ENCODE measurements around the gene TBRG4. TPM values are rescaled to one million over a fixed set of nuclear protein-coding genes. Genes with fewer than 3 reads are reported as not detected.

The TBRG4 gene
- total RNA-seq, 1 donor from 2014 or later, result 40.2 TPM

DNA sequence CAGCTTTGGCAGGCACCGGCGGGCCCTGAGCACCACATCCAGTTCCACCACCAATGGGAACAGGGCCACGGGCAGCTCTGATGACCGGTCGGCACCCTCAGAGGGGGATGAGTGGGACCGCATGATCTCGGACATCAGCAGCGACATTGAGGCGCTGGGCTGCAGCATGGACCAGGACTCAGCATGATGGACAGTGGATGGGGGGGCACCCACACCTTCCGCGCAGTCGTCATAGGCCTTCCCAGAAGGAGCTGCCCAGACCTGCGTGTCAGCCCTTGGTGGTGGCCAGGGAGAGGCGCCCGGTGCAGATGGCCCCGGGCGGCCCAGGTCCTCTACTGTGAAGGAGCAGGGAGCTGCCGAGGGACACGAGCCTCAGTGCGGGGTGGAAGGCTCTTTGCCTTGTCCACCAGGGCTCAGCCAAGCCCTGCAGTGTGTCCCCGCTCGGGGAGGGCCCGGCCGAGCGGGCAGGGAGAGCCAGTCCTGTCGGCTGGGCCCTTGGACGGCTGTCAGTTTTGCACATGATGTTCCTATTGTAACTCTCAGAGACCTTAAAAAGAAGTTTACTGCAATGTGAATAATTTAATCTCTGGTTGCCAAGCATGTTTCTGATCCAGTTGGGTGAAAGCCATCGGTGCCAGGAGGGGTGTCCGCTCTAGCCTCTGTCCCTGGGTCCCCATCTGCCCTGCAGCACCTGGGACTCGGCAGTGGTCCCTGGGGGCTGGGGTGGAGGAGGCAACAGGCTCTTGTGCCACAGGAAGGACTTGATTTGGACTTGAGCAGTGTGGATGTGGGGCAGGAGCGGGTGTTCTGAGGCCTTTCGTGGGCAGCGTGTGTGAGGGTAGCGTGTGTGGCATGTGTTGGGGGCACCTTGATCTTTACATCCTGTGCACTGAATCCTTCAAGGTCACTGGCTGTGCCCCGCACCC, 35.4 kb downstream of the TBRG4 start:
- DNase-seq (ENCODE audit: low spot score), result peak; percentile 41
- no peak for ATAC-seq

DNA sequence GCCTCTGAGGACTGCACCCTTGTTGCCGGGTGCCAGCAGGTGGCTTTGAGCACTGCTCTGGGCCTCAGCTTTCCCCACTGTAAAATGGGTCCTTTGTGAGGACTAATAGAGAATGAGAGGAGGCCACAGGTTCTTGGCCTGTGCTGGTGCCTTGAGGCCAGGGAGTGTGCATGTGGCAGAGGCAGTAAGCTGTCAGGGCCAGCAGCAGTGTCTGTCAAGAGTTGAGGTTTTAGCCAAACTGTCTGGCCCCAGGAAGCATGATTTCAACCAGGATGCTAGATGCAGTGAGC, 36.2 kb downstream of the TBRG4 start:
- ATAC-seq (no peak), DNase-seq (ENCODE audit: low spot score) (no peak)

GRCh38 chr7:45074528-45075354, 36.8 kb downstream of the TBRG4 start:
- ATAC-seq, result peak; percentile 31

DNA sequence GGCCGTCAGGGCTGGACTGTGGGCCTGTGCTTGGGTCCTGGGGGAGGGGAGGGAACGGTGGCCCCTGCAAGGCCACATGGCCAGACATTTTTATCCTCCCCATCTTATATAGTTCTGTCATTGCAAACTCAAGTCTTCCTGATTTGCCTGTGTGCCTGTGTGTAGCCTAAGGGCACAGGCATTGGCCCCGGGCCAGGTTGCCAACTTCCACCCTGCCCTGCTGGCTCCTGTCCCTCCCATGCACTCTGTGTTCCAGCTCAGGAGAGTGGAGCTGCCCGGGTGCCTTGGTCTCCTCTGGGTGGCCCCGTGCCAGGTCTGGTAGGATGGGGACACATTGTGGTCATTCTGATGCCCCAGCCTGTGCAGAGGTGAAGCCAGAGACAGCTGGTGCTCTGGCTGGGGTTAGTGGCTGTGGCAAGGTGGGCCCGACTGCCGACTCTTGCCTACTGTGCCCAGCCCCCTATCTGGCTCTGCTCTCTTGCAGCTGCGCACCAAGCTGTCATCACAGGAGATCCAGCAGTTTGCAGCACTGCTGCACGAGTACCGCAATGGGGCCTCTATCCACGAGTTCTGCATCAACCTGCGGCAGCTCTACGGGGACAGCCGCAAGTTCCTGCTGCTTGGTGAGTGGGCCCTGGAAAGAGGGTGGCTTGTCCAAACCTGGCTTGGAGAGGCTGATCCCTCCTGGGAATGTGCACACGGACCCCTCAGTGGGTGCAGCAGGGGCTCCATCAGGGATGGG, 37.5 kb downstream of the TBRG4 start:
- ATAC-seq, result peak; percentile 47

More at GRCh38 chr7:45074528-45075354, 36.8 kb downstream of the TBRG4 start:
- peak; percentile 36 for DNase-seq (ENCODE audit: low spot score)

GRCh38 chr7:45073031-45073785, 38.3 kb downstream of the TBRG4 start:
- ATAC-seq (no peak), DNase-seq (ENCODE audit: low spot score) (peak; percentile 44)

More for the DNA sequence above, 37.5 kb downstream of the TBRG4 start:
- DNase-seq (ENCODE audit: low spot score), result no peak

GRCh38 chr7:45072131-45073030, 39.1 kb downstream of the TBRG4 start:
- peak; percentile 41 for DNase-seq (ENCODE audit: low spot score)
- no peak for ATAC-seq

GRCh38 chr7:45071528-45071927, 40.0 kb downstream of the TBRG4 start:
- DNase-seq (ENCODE audit: low spot score) (peak; percentile 35), ATAC-seq (no peak)

- ATAC-seq (no peak), DNase-seq (ENCODE audit: low spot score) (no peak)
These were observed 41.2 kb downstream of the TBRG4 start for GRCh38 chr7:45070254-45070642.

DNA sequence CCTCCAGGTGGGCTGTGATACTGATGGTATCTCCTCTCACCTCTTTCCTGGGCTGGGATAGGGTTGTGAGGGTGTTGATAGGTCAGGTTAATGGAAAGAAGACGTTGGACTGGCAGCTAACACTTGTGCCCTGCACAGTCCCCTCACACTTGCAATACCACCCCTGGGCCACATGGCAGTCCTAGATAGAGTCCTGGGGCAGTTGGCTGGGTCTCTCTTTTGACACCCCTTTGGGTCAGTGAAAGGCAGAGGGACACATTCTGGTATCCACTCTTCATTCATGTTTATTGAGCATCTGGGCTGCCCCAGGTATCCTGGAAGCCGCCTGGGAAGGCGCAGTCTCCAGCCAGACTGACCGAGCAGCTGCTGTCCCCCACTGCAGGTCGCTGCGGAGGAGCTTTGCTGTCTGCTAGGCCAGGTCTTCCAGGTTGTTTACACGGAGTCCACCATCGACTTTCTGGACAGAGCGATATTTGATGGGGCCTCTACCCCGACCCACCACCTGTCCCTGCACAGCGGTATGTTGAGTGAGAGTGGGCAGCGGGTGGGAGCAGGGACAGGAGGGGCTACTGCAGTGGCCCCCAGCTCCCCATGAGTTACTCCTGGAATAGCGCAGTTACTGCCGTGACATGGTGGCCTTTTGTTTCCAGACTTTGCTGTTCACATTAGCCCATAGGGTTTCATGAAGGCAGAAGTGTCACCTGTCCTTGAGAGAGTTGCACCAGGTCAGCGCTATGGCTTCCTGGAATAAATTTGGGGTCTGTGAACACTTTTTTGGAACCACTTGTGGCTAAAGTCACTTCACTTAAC, 41.8 kb downstream of the TBRG4 start:
- DNase-seq (ENCODE audit: low spot score), result no peak
- no peak for ATAC-seq

DNA sequence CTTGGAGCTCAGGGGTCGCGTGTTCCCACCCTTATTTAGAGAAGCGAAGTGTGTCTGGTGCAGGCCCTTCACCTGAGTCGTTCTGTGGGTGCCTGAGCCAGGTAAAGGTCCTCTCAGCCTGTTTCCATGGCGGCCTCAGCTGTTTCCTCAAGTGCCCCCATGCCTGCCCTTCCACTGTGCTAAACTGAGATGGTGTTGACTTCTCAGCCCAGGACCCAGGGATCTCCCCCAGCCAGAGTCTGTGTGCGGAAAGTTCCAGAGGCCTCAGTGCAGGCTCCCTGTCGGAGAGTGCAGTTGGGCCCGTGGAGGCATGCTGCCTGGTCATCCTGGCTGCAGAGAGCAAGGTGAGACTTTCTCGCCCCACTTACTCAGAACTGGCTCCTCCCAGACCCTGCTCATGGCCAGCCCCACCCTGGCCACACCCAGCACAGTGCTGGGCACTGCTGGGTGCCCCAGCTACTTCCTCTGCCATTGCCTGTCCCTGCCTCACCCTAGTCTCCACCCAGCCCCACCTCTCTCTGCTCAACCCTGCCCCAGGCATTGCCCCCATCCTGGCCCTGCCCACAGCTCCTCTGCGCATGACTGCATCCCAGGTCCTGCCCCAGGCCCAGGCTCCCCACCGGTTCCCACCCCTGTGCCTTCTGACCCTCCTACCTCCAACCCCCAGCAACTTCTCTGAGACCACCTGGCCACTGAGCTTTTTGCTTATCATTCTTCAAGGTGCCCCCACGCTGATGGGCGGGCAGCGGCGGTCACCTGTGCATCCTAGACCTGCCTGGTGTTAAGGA, 43.1 kb downstream of the TBRG4 start:
- ATAC-seq (no peak), DNase-seq (ENCODE audit: low spot score) (no peak)

- DNase-seq (ENCODE audit: low spot score) (no peak), ATAC-seq (no peak)
These were observed 43.9 kb downstream of the TBRG4 start for GRCh38 chr7:45067582-45067981.

DNA sequence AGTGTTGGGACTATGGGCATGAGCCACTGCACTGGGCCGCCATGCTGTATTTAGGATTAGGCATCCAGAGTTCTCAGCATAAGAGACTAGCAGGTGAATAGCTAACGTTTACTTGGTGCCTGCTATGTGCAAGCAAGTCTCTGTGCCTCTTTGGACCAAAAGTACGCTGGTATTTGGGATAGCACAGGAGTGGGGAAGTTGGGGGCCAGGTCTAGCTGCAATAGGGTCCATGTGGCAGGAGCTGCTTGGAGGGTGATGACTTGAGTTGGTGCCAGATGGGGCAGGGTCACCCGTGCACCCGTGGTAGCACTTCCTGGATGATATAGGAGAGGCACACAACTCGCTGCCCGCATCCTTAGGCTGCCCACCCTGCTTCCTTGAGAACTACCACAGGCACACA, 45.1 kb downstream of the TBRG4 start:
- DNase-seq (ENCODE audit: low spot score) (no peak), ATAC-seq (no peak)

DNA sequence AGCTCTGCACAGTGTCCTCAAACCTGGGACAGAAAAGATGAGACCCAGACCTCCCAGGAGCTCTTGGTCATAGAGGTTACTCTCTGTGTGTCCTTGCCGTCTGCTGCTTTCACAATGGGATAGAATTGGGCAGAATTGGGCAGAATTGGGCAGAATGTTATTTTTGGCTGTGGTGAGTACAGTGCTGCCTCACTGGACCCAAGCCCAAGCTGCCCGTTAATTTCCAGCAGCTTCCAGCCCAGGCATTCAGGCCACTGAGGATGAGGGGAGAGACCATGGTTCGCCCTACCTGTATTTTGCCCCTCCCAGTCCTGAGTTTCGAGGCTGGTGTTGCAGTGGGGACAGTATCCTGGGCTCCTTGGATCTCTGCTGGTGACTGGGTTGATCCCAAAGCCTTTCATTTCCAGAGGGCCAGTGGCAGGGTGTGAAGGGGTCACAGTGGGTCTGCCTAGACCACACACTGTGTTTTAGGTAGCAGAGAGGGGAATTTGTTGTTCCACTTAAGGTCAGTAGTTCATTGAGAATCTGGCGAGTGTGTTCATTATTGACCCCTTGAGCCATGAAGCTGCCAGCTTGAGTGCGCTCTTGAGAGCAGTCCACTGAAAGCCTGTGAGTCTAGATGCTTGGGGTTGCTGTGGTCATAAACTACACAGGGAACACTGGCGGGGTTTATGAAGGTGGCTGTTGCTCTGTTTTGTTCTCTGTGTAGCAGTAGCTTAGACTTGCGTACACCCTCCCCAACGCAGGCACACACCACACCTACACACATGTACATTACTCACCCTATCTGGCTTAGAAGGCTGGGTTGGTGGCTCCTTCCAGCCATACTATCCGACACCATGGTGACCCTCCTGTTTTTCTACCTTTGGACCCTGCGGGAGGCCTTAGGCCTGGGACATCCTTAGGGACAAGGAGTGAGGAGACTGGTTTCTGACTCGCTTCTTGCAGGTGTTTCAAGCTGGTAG, 46.2 kb downstream of the TBRG4 start:
- ATAC-seq (no peak), DNase-seq (ENCODE audit: low spot score) (no peak)

- ATAC-seq (no peak), DNase-seq (ENCODE audit: low spot score) (no peak)
These were observed 47.3 kb downstream of the TBRG4 start for GRCh38 chr7:45064047-45064725.

DNA sequence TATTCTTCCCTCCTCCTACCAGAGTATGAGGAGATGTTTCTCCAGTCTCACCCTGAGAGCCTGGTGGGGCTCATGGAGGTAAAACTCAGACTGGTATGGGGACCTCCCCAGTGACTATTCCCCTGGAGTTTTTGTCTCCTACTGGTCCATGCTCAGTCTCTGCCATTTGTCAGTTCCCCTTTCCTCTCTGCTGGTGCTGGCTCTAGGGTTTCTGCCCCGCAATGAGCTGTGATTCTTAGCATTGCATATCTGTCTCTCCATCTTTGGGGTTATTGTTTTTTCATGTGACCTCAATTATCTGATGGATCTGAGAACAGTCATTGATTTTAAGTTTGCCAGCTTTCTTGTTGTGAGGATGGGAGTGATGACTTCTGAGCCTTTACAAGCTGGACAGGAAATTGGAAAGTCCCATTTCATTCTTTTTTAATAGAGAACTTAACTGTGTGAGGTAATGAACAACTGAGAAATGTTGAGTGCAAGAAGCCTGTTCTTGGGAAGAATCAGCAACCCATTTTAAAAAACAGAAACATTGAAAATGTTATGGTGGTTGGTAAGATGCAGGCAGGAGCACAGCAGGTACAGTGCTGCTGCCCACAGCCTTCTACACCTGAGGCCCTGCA, 49.6 kb downstream of the TBRG4 start:
- DNase-seq (ENCODE audit: low spot score), result no peak
- no peak for ATAC-seq

GRCh38 chr7:45061352-45061751, 50.1 kb downstream of the TBRG4 start:
- ATAC-seq, result no peak
- peak; percentile 35 for DNase-seq (ENCODE audit: low spot score)
